GM11168 (cell line): ENCODE measurements around the gene PMEL.
"Not testable (repeated sequence)": the region's sequence is repeated elsewhere in the genome, so short reads cannot be mapped to it uniquely, and the experiment has no call there.

Source experiments
- in situ Hi-C: fragments of 300-500 bp; cut with MboI; formaldehyde crosslinking; loops from one replicate; pipeline ENCODE4 v1.12.0; 2022; ENCODE audit warnings: low sequenced_read_pairs; ENCODE audit not compliant: unreplicated experiment

PMEL gene

GRCh38 chr12:55925870-55926737 lies 39.7 kb downstream of the PMEL start:
- in situ Hi-C loops: no loop called here

- in situ Hi-C loops: no loop called here
Observed at GRCh38 chr12:55925371-55925770, 40.5 kb downstream of the PMEL start.

- in situ Hi-C loops: not testable (repeated sequence)
Observed at GRCh38 chr12:55923648-55924047, 42.2 kb downstream of the PMEL start.

- in situ Hi-C loops: no loop called here
Observed at GRCh38 chr12:55922126-55922525, 43.7 kb downstream of the PMEL start.

GRCh38 chr12:55919032-55919431 lies 46.8 kb downstream of the PMEL start:
- in situ Hi-C loops: not testable (repeated sequence)

GRCh38 chr12:55915482-55915859 lies 50.4 kb downstream of the PMEL start:
- in situ Hi-C loops: no loop called here

GRCh38 chr12:55912908-55913307 lies 52.9 kb downstream of the PMEL start:
- in situ Hi-C loops: no loop called here

- in situ Hi-C loops: no loop called here
Observed at GRCh38 chr12:55909513-55909884, 56.3 kb downstream of the PMEL start.

- in situ Hi-C loops: no loop called here
Observed at GRCh38 chr12:55908726-55909512, 56.9 kb downstream of the PMEL start.

- in situ Hi-C loops: no loop called here
Observed at GRCh38 chr12:55906056-55906455, 59.8 kb downstream of the PMEL start.
